ENCODE measurements around the gene ATP8A1. TPM values are rescaled to one million over a fixed set of nuclear protein-coding genes. Genes with fewer than 3 reads are reported as not detected.

ATP8A1 gene
- total and polyA plus RNA-seq, 4 donors = 0.65 to 15.9 (median 5.9) TPM

GRCh38 chr4:42561031-42561430, 95.9 kb downstream of the ATP8A1 start (continued):
- TF ChIP-seq CTCF (IDR thresholded peaks at IDR 0.05; ENCODE audit: low read depth, low read length, missing input control) = no peak
- TF ChIP-seq TAF1 (conservative IDR thresholded peaks at IDR 0.05) = no peak
- TF ChIP-seq HNF4A (conservative IDR thresholded peaks at IDR 0.05) = no peak
- no peak for TF ChIP-seq FOXA1 (IDR thresholded peaks at IDR 0.05)
- TF ChIP-seq ZBTB33 (IDR thresholded peaks at IDR 0.05) = no peak

- 92% methylated on average over 3 of the region's 3 CpGs for WGBS
- H3K4me3 ChIP-seq (ENCODE audit: low read depth in 1 of 3, low read length in 3 of 3) = no peak overlapping the region
- no peaks in the 10 kb centered on the region for H3K36me3 ChIP-seq (ENCODE audit: control insufficient read depth in 4 of 4, insufficient read depth in 3 of 4, low read depth in 1 of 4, low read length in 3 of 4)
- no peaks in the 10 kb centered on the region for H3K27me3 ChIP-seq (ENCODE audit: control insufficient read depth in 4 of 4, insufficient read depth in 4 of 4, low read length in 3 of 4)
- H3K27ac ChIP-seq (ENCODE audit: low read depth in 1 of 2, low read length in 2 of 2) = no peak overlapping the region
- no peak for TF ChIP-seq SP1 (IDR thresholded peaks at IDR 0.05)
- no peak for TF ChIP-seq GABPA (IDR thresholded peaks at IDR 0.05 in 1 of 2, conservative IDR thresholded peaks at IDR 0.05 in 1 of 2)
- TF ChIP-seq FOXA2 (IDR thresholded peaks at IDR 0.05) = no peak
- no peak for DNase-seq (ENCODE audit: low spot score)
- no peak overlapping the region for H3K9ac ChIP-seq (ENCODE audit: low read depth in 1 of 2, low read length in 2 of 2)
- H3K4me1 ChIP-seq (ENCODE audit: control insufficient read depth in 4 of 4, insufficient read depth in 4 of 4, low read length in 3 of 4) = no peaks in the 10 kb centered on the region
- no peaks in the 10 kb centered on the region for H3K9me3 ChIP-seq (ENCODE audit: control insufficient read depth in 4 of 4, low read length in 3 of 4)
Measured at GRCh38 chr4:42560467-42560861, 96.4 kb downstream of the ATP8A1 start.

- H3K9me3 ChIP-seq (ENCODE audit: control insufficient read depth in 4 of 4, low read length in 3 of 4) = no peaks in the 10 kb centered on the region
- peaks cover 0 to 3% (median 0%) of the 10 kb centered on the region in 4 donors for H3K27me3 ChIP-seq (ENCODE audit: control insufficient read depth in 4 of 4, insufficient read depth in 4 of 4, low read length in 3 of 4)
- H3K36me3 ChIP-seq (ENCODE audit: control insufficient read depth in 4 of 4, insufficient read depth in 3 of 4, low read depth in 1 of 4, low read length in 3 of 4) = no peaks in the 10 kb centered on the region
- TF ChIP-seq FOXA2 (IDR thresholded peaks at IDR 0.05) = no peak
- TF ChIP-seq NR2F2 (IDR thresholded peaks at IDR 0.05) = no peak
- TF ChIP-seq RXRA (IDR thresholded peaks at IDR 0.05) = no peak
- TF ChIP-seq REST (IDR thresholded peaks at IDR 0.05) = no peak
- TF ChIP-seq HNF4G (IDR thresholded peaks at IDR 0.05) = no peak
- no peak for TF ChIP-seq CTCF (IDR thresholded peaks at IDR 0.05; ENCODE audit: low read depth, low read length, missing input control)
- no peak for TF ChIP-seq ZBTB33 (IDR thresholded peaks at IDR 0.05)
- no peak for TF ChIP-seq JUND (IDR thresholded peaks at IDR 0.05)
- no peak for TF ChIP-seq HNF4A (conservative IDR thresholded peaks at IDR 0.05)
- TF ChIP-seq ATF3 (IDR thresholded peaks at IDR 0.05) = no peak
- no peak for TF ChIP-seq EGR1 (IDR thresholded peaks at IDR 0.05; ENCODE audit: low read depth in 2 of 2)
- TF ChIP-seq MAX (IDR thresholded peaks at IDR 0.05) = no peak
- WGBS = 58% methylated on average over 1 of the region's 1 CpG
- H3K4me3 ChIP-seq (ENCODE audit: low read depth in 1 of 3, low read length in 3 of 3) = no peak overlapping the region
- no peaks in the 10 kb centered on the region for H3K4me1 ChIP-seq (ENCODE audit: control insufficient read depth in 4 of 4, insufficient read depth in 4 of 4, low read length in 3 of 4)
- no peak overlapping the region for H3K9ac ChIP-seq (ENCODE audit: low read depth in 1 of 2, low read length in 2 of 2)
- no peak overlapping the region for H3K27ac ChIP-seq (ENCODE audit: low read depth in 1 of 2, low read length in 2 of 2)
- no peak for DNase-seq (ENCODE audit: low spot score)
Measured at GRCh38 chr4:42558156-42558555, 98.7 kb downstream of the ATP8A1 start.
